ENCODE measurements around the gene GSTM1. TPM values are rescaled to one million over a fixed set of nuclear protein-coding genes. Genes with fewer than 3 reads are reported as not detected.
"Not testable (repeated sequence)": the region's sequence is repeated elsewhere in the genome, so short reads cannot be mapped to it uniquely, and the experiment has no call there.

Gene GSTM1
- total and polyA plus RNA-seq, 8 donors = 0.23 to 99.7 (median 37.4) TPM; not detected in 2

DNA sequence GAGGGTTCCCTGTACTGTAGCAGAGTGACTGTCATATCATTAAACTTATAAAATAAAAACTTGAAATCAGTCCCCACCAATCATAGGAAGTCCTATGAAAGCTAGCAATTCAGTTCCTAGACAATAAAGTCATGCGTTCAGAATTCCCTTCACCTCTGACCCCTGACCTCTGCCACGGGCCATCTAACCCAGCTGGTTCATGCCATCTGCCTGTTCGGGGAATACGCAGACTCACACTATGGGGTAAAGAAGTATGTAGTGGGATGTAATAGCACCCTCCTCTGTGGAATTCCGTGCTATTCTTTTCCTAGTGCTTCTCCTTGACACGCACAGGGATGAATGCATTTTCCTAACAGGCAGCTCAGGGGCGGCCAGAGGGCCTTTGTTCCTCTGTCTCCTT lies 29.6 kb upstream of the GSTM1 start:
- TF ChIP-seq EP300 (IDR thresholded peaks at IDR 0.05) (no peak), POLR2AphosphoS5 (IDR thresholded peaks at IDR 0.05) (no peak)
- WGBS, 5 donors = 67 to 83% (median 76%) methylated on average over 7 of the region's 7 CpGs
- Histone ChIP-seq H3K27me3 (no peaks in the 10 kb centered on the region), H3K9me3 (no peaks in the 10 kb centered on the region), H3K4me3 (no peak overlapping the region), H3K27ac (no peak overlapping the region), H3K36me3 (peaks cover 0 to 55% (median 34%) of the 10 kb centered on the region in 4 donors), H3K4me1 (peaks cover 12 to 40% (median 20%) of the 10 kb centered on the region in 4 donors)
- DNase-seq = no peak
- intact Hi-C loops (cut with DNase I; ENCODE audit: low total_unique reads) = no loop called here

DNA sequence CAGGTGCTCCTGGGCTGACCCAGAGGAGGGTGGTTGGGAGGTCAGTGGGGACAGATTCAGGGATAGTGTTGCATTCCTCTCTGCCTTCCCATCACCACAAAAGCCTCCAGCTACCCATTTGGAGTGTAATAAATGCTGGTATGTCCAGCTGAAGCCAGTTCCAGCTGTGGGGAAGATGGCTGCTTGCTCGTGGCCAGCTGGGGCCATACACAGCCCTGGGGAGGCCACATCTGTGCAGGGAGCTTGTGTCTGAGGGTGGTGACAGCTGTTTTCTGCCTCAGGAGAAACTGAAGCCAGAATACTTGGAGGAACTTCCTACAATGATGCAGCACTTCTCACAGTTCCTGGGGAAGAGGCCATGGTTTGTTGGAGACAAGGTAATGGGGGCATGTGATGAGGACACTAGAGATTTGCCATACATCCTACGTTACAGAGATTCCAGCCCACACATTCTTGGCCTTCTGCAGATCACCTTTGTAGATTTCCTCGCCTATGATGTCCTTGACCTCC lies 29.0 kb upstream of the GSTM1 start:
- Histone ChIP-seq H3K4me3 (no peak overlapping the region), H3K36me3 (peaks cover 0 to 55% (median 34%) of the 10 kb centered on the region in 4 donors), H3K9me3 (no peaks in the 10 kb centered on the region), H3K27ac (peak overlapping the region in 1 of 5 donors; percentile 54), H3K4me1 (peaks cover 12 to 40% (median 21%) of the 10 kb centered on the region in 4 donors), H3K27me3 (no peaks in the 10 kb centered on the region)
- intact Hi-C loops (cut with DNase I; ENCODE audit: low total_unique reads) = no loop called here
- TF ChIP-seq EP300 (IDR thresholded peaks at IDR 0.05) (no peak), CTCF (IDR thresholded peaks at IDR 0.05) (no peak)
- 40 to 52% (median 51%) methylated on average over 2 to 3 of the region's 3 CpGs for WGBS, 5 donors
- no peak for DNase-seq

DNA sequence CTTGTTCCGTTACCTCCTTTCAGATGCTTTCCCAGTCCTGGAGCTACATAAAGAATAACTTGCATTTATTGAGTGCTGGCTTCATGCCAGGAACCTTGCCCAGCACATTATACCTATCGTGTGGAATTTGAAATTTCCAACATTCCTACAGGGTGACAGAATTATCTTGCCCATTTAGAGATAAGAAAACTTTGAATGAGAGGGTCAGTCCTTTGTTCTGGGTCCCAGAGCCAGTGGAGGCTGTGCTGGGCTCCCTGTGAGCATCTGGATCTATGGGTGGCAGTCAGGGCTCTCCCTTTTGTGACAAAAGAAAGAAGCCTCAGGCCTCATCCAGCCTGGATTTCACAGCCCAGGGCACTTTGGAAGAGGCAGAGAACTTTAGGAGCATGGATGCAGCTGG lies 28.5 kb upstream of the GSTM1 start:
- Histone ChIP-seq H3K27me3 (no peaks in the 10 kb centered on the region), H3K4me3 (no peak overlapping the region), H3K4me1 (peaks cover 12 to 40% (median 21%) of the 10 kb centered on the region in 4 donors), H3K27ac (no peak overlapping the region), H3K9me3 (no peaks in the 10 kb centered on the region), H3K36me3 (peaks cover 0 to 55% (median 34%) of the 10 kb centered on the region in 4 donors)
- WGBS, 5 donors = 46 to 64% (median 51%) methylated on average over 2 of the region's 2 CpGs
- TF ChIP-seq POLR2AphosphoS5 (IDR thresholded peaks at IDR 0.05) (no peak), CTCF (IDR thresholded peaks at IDR 0.05) (no peak), EP300 (IDR thresholded peaks at IDR 0.05) (no peak), POLR2A (IDR thresholded peaks at IDR 0.05) (no peak)
- intact Hi-C loops (cut with DNase I; ENCODE audit: low total_unique reads) = no loop called here
- no peak for DNase-seq

- Histone ChIP-seq H3K9me3 (no peaks in the 10 kb centered on the region), H3K36me3 (peaks cover 0 to 55% (median 34%) of the 10 kb centered on the region in 4 donors), H3K27me3 (no peaks in the 10 kb centered on the region), H3K4me1 (peaks cover 8 to 31% (median 16%) of the 10 kb centered on the region in 4 donors), H3K4me3 (no peak overlapping the region), H3K27ac (no peak overlapping the region)
- DNase-seq = no peak
- 71 to 79% (median 74%) methylated on average over 5 of the region's 5 CpGs for WGBS, 5 donors
- intact Hi-C loops (cut with DNase I; ENCODE audit: low total_unique reads) = no loop called here
- no peak for TF ChIP-seq EP300 (IDR thresholded peaks at IDR 0.05)
- no peak for TF ChIP-seq CTCF (IDR thresholded peaks at IDR 0.05)
- no peak for TF ChIP-seq POLR2AphosphoS5 (IDR thresholded peaks at IDR 0.05)
- TF ChIP-seq POLR2A (IDR thresholded peaks at IDR 0.05) = no peak
These were observed 27.5 kb upstream of the GSTM1 start for GRCh38 chr1:109659997-109660690.

- H3K27ac ChIP-seq; H3K27me3 ChIP-seq; DNase-seq; H3K4me3 ChIP-seq; H3K9me3 ChIP-seq; intact Hi-C loops (cut with DNase I; ENCODE audit: low total_unique reads): not testable (repeated sequence)
- H3K4me1 ChIP-seq = peaks cover 4 to 26% (median 11%) of the 10 kb centered on the region in 4 donors
- 61 to 81% (median 77%) methylated on average over 2 to 3 of the region's 4 CpGs for WGBS, 5 donors
- H3K36me3 ChIP-seq = peaks cover 0 to 57% (median 34%) of the 10 kb centered on the region in 4 donors
These were observed 27.0 kb upstream of the GSTM1 start for GRCh38 chr1:109660691-109661026.

All from stomach (tissue), 9 donors.